ENCODE data around the gene NFAT5. TPM values are rescaled to one million over a fixed set of nuclear protein-coding genes. Genes with fewer than 3 reads are reported as not detected.
A peak's percentile ranks its signal among the peaks of the same experiment; 100 is the strongest.
"Not testable (repeated sequence)": the region's sequence is repeated elsewhere in the genome, so short reads cannot be mapped to it uniquely, and the experiment has no call there.

The NFAT5 gene
- total RNA-seq, 2 donors from 2014 or later: 30.2 to 34.9 TPM

GRCh38 chr16:69579783-69580481 is 14.2 kb downstream of the NFAT5 start:
- intact Hi-C loops (cut with DNase I, micrococcal nuclease): no loop called here
- ATAC-seq (no peak), DNase-seq (no peak)

GRCh38 chr16:69581297-69581696 is 15.5 kb downstream of the NFAT5 start:
- DNase-seq (no peak), ATAC-seq (no peak)
- intact Hi-C loops (cut with DNase I, micrococcal nuclease): no loop called here

GRCh38 chr16:69584493-69584892 is 18.7 kb downstream of the NFAT5 start:
- DNase-seq; intact Hi-C loops (cut with DNase I, micrococcal nuclease); ATAC-seq: not testable (repeated sequence)

GRCh38 chr16:69589434-69590269 is 23.9 kb downstream of the NFAT5 start:
- DNase-seq: no peak

GRCh38 chr16:69590590-69590989 is 24.8 kb downstream of the NFAT5 start:
- intact Hi-C loops (cut with DNase I, micrococcal nuclease): no loop called here
- DNase-seq: no peak
- no peak for ATAC-seq

More at GRCh38 chr16:69589434-69590269, 23.9 kb downstream of the NFAT5 start:
- no peak for ATAC-seq
- intact Hi-C loops (cut with DNase I, micrococcal nuclease): no loop called here

GRCh38 chr16:69593751-69594255 is 28.0 kb downstream of the NFAT5 start:
- ATAC-seq (no peak), DNase-seq (no peak)
- intact Hi-C loops (cut with DNase I, micrococcal nuclease): no loop called here

- ATAC-seq (peak; percentile 29), DNase-seq (no peak)
Observed at GRCh38 chr16:69595127-69596036, 29.6 kb downstream of the NFAT5 start.

GRCh38 chr16:69596801-69597200 is 31.0 kb downstream of the NFAT5 start:
- ATAC-seq: peak; percentile 45
- intact Hi-C loops (cut with DNase I, micrococcal nuclease): no loop called here
- no peak for DNase-seq

More at GRCh38 chr16:69595127-69596036, 29.6 kb downstream of the NFAT5 start:
- intact Hi-C loops (cut with DNase I, micrococcal nuclease): no loop called here

- ATAC-seq (no peak), DNase-seq (no peak)
- intact Hi-C loops (cut with DNase I, micrococcal nuclease): no loop called here
Observed at GRCh38 chr16:69598045-69598444, 32.3 kb downstream of the NFAT5 start.

GRCh38 chr16:69599731-69600130 is 34.0 kb downstream of the NFAT5 start:
- ATAC-seq (no peak), DNase-seq (no peak)
- intact Hi-C loops (cut with DNase I, micrococcal nuclease): no loop called here

GRCh38 chr16:69600202-69600601 is 34.4 kb downstream of the NFAT5 start:
- ATAC-seq (peak; percentile 43), DNase-seq (no peak)
- intact Hi-C loops (cut with DNase I, micrococcal nuclease): no loop called here

- intact Hi-C loops (cut with DNase I, micrococcal nuclease): no loop called here
- ATAC-seq (no peak), DNase-seq (no peak)
Observed at GRCh38 chr16:69601250-69601649, 35.5 kb downstream of the NFAT5 start.

- ATAC-seq: no peak
- no peak for DNase-seq
- intact Hi-C loops (cut with DNase I, micrococcal nuclease): no loop called here
Observed at GRCh38 chr16:69606985-69607384, 41.2 kb downstream of the NFAT5 start.

- no peak for DNase-seq
- ATAC-seq: no peak
- intact Hi-C loops (cut with DNase I, micrococcal nuclease): no loop called here
Observed at GRCh38 chr16:69607674-69608073, 41.9 kb downstream of the NFAT5 start.

GRCh38 chr16:69610356-69610755 is 44.6 kb downstream of the NFAT5 start:
- no peak for ATAC-seq
- intact Hi-C loops (cut with DNase I, micrococcal nuclease): no loop called here
- no peak for DNase-seq

- intact Hi-C loops (cut with DNase I, micrococcal nuclease): no loop called here
- DNase-seq (no peak), ATAC-seq (no peak)
Observed at GRCh38 chr16:69611103-69611640, 45.4 kb downstream of the NFAT5 start.

- intact Hi-C loops (cut with DNase I, micrococcal nuclease): no loop called here
- ATAC-seq (peak; percentile 99), DNase-seq (peak in 1 of 2 donors; percentile 33)
Observed at GRCh38 chr16:69613378-69614154, 47.8 kb downstream of the NFAT5 start.

GRCh38 chr16:69615528-69615927 is 49.8 kb downstream of the NFAT5 start:
- ATAC-seq (no peak), DNase-seq (no peak)
- intact Hi-C loops (cut with DNase I, micrococcal nuclease): no loop called here
